ENCODE results near the gene LIM2.
A peak's percentile ranks its signal among the peaks of the same experiment; 100 is the strongest.

Gene LIM2

DNA sequence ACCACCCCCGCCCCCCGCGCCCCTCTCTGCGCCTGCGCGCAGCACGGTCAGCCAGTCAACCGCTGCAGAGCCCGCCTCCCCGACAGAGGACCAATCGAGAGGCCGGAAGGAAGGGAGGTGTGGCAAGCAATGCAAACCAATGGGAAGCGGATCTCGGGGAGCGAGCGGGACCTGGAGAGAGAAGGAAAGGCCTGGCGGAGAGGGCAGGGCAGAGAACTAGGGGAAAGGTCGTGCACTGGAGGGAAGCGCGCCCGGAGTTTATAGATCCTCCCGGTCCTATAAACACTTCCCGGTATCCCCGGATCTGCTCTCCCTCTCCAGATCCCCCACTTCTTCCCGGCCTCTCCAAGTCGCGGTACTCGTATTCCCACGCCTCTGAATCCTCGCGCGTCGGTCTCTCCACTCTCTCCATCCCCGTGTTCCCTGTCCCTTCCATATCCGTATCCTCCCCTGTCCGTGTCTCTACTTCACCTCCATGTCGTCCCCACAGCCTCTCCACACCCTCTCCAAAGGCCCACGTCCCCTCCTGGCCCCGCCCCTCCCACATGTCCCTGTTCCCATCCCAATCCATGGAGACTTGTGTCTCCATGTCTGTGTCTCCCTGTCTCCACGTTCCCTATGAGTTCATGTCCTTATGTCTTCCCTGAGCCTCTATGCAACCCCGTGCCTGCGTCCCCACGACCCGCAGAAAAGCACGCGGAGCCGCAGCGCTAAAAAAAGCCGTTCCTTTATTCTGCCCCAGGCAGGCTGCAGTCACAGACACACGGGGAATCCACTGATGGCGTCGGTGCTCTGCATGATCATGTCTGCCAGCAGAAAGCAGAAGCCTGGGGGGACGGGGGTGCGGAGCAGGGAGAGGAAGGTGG lies 21.2 kb downstream of the LIM2 start:
- DNase-seq (ENCODE audit: low read depth in 2 of 2, low spot score in 1 of 2), result peak; percentile 79 to 85

DNA sequence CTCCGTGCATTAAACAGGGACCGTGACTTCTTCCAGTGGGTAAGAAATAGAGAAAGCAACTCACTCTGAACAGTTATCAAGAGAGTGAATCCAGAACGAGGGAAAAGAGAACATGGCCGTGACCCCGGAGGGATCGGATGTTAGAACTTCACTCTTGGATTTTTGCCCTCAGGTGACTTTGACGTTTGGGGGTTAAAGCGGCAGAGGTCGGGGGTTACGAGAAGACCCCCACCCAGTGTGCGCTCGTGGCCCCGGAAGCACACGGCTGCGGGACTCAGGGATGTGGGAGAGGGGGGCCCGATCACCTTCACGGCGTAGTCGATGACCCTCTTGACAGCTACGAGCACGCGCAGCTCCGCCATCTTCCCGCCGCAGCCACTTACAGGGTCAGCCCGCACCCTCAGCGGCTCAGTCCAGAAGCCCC lies 21.8 kb downstream of the LIM2 start, which contains the start of gene ETFB:
Gene ETFB (minus strand): TSS at position 424 of the 424 bp plus-strand sequence. CDS start 62 bp downstream, at position 362.
- DNase-seq (ENCODE audit: low read depth in 2 of 2, low spot score in 1 of 2), result no peak

DNA sequence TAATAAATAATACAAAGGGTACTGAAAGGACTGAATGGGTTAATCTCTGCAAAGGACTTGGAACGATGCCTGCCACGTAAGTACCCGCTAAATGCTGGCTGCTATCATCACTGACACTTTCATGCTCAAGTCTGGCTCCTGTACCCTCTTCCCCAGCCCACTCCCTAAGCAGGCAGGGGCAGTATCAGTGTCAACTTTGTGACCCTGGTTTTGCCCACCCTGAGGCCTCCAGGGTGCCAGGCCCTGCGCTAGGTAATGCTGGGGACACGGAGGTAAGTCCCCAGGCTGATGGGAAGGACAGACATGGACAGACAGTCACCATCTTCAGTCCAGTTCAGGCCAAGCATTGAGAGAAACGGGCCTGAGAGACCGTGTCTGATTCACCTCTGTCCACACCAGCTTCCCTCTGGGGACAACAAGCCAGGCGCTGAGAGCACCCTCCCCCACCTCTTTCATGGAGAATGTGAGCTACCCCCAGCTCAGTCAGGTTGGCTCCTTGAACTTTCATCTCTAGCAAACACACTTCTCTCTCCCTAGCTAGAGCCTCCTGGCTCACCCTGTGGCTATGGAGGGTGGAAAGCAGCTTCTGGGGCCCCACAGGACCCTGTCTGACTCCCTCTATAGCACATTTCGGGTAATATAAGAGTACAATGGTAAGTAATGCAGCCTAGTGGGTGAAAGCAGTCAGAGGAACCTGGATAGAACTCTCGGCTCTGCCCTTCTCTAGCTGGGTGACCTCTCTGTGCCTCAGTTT lies 22.4 kb downstream of the LIM2 start:
- no peak for DNase-seq (ENCODE audit: low read depth in 2 of 2, low spot score in 1 of 2)

DNA sequence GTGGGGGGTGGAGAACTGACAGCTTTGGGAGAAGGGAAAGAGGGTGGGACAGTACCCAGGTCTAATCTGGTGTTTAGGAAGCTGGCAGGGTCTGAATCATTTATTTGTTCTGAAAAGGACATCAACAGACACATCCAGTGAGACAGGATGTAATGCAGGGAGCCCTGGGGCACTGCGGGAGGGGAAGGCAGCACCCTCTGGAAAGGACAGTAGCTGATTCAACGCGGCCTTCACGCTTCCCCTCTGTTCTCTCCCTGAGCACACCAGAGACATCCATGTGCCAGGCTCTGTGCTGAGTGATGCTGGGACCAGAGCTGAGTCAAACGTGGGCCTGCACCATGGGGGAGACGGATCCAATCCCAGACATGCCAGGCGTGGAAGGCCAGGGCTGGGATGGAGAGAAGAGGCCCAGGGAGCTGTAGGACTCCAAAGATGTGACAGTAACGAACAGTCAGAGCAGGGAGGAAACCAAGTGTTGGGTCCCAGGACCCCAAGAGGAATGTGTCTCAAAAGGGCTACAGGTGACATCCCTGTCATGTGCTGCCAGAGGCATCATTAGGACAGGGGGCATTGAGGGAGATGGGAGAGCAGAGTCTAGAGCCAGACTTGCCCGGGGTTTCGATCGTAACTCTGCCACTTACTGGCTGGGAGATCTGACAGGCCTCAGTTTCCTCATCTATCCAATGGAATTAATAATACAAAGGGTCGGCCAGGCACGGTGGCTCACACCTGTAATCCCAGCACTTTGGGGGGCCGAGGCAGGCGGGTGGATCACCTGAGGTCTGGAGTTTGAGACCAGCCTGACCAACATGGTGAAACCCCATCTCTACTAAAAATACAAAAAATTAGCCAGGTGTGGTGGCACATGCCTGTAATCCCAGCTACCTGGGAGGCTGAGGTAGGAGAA lies 23.3 kb downstream of the LIM2 start:
- no peak for DNase-seq (ENCODE audit: low read depth in 2 of 2, low spot score in 1 of 2)

DNA sequence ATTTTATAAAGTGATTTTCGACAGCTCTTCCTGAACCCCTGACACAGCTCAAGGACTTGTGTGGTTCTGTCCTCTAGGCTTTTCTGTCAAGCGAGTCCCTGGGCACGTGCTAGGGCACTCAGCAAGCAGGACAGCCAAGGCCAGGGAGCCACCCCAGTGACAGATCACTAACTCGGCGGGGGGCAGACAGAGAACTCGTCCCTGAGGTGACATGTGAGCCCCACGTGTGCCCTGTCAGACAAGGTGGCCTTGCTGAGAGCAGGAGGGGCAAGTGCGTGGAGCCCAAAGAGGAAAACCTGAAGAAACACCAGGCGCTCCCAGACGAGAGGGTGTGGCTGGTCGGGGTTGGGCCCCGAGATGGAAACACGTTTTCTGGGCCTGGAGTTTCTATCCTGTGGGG lies 26.5 kb downstream of the LIM2 start:
- DNase-seq (ENCODE audit: low read depth in 2 of 2, low spot score in 1 of 2), result no peak

DNA sequence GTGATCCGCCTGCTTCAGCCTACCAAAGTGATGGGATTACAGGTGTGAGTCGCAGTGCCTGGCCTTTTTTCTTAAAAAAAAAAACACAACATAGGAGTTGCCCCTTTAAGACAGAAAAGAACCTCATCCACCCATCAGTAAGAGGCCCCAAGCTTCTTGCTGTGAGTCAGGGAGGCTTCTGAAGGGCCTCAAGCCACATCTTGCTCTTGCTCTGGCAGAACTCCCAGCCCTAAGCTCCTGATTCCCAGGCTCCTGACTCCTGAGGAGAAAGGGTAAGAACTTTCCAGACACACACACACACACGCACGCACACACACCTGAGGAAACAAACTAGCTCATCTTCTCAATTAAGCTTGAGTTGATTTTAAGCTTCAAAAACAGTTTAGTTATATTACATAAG lies 28.5 kb downstream of the LIM2 start:
- no peak for DNase-seq (ENCODE audit: low read depth in 2 of 2, low spot score in 1 of 2)

DNA sequence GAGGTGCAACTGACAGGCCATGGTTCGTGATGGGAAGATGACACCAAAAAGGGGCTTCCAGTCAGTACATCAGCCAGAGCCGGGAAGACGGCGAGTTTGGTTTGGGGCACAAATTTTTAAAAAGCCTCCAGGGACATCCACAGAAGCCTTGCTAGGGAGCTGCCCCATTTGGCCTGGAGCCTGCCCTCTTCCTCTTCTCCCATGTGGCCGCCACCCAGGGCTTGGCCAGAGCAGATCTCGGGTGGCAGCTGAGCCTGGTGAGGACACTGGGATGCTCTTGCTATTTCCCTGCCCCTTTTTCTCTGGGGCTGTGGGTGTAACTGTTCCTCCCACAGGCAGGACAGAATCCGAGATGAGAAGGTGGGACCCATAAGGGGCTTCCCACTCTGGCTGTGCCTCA lies 29.8 kb downstream of the LIM2 start:
- DNase-seq (ENCODE audit: low read depth in 2 of 2, low spot score in 1 of 2), result no peak

DNA sequence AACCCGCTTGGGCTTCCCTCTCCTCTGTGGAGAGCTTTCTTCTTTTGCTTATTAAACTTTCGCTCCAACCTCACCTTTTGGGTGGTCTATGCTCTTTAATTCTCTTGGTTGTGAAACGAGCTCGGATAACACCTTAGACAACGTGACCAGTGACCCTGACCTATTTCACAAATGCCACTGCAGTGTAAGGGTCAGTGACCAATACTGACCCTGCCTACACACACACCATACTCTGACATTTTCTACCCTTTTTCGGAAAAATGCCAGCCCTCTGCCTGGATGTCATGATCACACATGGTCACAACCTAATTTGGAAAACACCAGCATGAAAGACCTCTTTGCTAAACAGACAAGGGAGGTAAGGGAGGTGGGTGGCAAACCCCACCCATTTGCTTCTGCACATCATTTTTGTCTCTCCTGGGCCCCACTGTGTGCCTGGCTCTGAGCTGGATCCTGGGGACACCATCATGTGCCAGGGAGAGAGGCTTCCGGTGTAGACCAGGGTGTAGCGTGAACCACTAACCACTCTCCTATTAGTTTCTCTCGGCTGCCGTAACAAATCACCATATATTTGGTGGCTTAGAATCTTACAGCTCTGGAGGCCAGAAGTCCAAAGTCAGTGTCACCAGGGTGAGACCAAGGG lies 31.5 kb downstream of the LIM2 start:
- DNase-seq (ENCODE audit: low read depth in 2 of 2, low spot score in 1 of 2), result no peak

DNA sequence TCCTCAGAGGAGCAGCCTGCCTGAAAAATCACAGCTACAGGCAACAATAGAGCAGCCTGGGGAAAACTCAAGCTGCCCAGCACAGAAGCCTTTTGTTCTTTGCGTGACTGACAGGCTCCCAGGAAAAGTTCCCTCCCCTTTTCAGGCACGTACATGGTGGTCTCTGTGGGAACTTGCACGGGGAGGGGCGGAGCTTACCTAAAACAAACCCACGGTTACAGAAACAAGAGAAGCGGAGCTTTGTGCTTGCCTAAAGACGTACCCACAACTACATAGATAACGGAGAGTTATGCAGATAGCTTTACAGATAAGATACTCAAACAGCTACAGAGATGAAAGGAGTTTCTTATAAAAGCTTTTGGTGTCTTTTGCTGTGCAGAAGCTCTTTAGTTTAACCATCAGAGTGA lies 33.0 kb downstream of the LIM2 start:
- no peak for DNase-seq (ENCODE audit: low read depth in 2 of 2, low spot score in 1 of 2)

DNA sequence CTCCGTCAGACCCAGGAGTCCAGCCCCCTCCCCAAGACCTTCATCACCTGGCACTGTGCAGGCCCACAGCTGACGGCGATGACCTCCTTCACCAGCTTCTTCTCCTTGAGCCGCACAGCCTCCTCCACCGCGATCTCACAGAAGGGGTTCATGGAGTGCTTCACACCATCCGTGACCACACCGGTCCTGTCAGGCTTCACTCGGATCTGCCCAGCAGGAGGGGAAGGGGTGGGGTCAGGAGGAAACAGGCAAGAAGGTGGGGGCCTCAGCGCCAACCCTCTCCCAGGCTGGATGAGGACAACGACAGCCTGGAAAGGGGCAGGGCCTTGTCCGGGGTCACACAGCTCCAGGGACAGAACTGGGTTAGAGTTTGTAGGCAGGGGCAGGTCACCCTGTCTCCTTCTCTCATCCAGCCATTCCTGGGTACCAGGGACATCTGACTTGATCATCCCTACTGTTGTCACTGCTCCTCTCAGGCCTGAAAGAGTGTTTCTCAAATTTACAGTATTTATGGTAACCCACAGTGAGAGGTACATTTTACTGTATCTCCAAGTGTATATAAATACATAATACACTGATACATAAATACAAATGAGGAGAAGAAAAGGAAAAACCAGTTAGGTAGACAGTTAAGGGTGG lies 33.6 kb downstream of the LIM2 start:
- no peak for DNase-seq (ENCODE audit: low read depth in 2 of 2, low spot score in 1 of 2)

DNA sequence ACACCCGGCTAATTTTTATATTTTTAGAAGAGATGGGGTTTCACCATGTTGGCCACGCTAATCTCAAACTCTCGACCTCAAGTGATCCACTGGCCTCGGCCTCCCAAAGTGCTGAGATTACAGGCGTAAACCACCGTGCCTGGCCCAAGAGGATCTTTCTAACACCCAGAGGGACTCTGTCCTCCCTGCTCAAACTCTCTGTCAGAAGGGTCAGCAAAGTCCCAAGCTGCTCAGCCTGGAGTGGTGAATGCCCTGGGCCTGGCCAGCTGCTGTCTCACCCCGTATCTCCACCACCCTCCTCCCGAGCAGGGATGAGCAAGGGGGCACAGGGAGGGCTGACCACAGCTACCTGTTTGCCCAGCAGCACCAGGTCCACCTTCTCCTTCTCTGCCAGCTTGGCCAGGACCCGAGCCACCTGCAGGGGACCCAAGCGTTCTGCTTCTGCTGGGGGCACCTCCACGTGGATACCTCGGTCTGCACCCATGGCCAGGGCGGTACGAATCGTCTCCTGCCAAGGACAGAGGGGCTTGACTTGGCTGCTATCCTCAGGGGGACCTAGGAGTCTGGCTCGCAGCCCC lies 34.9 kb downstream of the LIM2 start:
- DNase-seq (ENCODE audit: low read depth in 2 of 2, low spot score in 1 of 2), result no peak

DNA sequence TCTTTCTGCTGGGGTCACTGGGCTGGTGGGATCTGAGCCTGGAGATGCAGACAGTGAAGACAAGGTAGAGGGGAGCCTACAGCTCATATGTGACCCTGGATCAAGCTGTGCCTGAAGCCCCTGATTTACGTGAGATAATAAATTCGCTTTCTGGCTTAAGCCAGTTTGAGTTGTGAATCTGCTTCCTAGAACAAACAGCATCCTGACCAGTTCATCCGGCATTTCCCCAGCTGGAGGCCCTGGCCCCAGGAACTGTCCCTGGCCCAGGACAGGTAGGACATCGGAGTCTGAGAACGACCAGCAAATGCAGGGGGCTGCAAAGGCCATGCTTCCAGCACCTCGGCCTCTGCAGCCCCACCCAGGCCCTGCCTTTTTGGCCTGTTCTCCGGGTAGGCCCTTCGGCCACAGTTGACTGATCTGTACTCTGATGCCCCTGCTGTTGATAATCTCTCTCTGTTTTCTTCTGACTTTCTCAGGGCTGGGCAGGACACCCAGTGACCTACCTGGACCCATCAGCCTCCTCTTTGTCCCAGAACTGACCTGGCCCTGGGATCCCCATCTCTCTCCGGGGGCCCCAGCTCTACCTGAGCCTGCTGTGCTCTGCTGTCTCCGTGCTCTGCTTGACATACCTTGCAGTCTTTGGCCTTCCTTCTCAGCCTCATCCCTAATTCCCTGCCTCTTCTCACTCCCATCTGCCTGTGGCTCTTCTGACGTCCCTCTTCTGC lies 36.3 kb downstream of the LIM2 start:
- DNase-seq (ENCODE audit: low read depth in 2 of 2, low spot score in 1 of 2), result no peak

DNA sequence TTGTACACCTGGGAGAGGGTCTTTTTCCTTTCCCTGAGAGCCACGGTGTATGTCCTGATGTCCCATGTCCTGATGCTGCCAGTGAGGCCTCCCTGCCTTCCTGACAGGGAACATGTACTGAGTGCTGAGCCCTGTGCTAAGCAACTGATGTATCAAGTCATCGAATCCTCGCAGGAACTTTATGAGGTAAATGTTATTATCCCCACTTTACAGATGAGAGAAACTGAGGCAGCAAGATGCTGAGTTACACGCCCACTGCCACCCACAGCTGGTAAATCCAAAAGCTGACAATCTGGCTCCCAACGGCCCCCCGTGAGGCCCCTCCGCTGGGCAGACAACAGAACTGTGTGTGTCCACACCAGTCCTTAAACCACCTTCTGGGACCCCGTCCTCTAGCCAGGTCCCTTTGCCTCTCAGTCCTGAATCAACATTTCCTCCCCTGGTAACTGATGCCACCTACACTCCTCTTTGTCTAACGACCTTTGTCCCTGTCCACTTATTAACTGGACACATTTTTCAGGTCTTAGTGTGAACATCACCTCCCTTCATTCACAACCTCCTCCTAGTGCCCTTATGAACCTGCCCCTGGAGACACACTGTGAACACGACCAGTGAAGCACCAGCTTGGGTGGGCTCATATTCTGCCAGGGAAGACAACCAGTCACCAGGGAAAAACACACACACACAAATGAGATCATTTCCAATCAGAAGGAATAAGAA lies 40.4 kb downstream of the LIM2 start:
- no peak for DNase-seq (ENCODE audit: low read depth in 2 of 2, low spot score in 1 of 2)

DNA sequence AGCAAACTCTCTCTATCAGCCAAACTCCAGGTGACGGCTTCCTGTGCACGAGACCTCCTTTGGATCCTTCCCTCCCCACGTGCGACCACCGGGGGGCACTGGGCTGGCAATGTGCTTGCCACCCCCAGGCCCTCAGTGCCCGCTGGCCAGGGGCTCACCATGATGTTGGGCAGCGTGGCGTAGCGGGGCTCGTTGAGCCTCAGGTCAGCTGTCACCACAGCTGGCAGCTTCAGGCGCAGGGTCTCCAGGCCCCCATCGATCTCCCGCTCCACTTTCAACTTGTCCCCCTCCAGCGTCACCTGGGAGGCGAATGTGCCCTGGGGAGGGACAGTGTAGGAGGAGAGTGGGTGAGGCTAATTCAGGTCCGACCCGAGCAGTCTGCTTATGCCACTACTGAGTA lies 41.0 kb downstream of the LIM2 start:
- no peak for DNase-seq (ENCODE audit: low read depth in 2 of 2, low spot score in 1 of 2)

DNA sequence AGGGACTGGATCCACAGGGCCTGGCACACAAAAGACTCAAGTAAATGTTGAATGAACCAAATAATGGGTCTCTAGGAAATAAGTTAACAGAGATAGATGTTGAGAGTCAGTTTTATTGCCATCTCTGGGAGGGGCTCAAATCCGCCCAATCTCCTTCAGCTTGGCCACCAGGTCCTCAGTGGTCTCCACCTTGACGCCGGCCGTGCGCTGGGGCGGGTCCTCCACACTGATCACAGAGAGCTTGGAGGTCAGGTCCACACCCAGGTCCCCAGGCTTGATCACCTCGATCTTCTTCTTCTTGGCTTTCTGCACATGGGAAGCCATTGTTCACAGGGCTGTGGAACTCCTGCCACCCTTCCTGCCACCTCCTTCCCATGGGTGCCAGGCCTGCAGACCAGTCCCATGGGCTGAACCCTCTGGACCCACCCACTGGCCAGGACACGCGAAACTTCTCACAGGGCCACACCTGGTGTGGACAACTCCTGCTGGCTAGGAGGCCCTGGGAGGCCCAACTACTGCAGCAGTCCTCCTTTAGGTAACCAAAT lies 42.6 kb downstream of the LIM2 start:
- no peak for DNase-seq (ENCODE audit: low read depth in 2 of 2, low spot score in 1 of 2)

DNA sequence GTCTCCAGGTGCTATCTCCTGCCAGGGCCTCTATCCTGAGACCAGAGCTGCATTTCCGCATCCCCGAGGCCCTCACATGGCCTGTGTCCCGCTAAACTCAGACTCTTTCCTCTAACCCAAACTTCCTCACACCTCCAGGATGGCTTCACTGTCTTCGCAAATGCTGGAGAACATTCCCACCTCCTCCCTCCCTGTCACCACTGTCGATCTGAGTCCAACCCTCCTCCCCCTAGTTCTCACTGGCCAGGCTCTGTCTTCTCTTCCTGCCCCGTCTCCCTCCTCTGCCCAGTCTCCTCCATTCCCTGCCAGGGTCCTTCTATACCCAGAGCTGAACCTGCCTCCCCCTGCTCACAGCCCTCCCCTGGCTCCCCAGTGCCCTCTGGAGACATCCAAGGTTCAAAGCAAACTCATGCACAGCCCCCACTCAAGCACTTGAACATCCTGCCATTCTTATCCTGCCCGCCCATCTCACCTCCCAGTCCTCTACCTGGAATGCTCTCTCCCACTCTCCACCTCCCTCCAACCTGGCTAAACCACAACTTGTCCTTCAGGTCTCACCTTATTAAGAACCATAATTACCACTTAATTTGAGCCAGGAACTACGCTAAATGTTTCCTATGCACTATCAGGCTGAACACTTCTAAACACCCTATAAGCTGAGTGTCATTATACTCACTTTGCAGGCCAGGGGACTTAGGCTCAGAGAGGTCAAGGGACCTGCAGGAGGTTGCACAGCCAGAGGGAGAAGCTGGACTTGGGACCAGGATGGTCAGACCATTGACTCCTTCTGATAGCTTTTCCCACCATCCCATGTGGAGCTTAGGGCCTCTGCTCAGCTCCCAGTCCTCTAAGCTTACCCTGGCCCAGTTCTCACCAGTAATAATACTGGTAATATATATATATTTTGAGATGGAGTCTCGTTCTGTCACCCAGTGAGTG lies 44.9 kb downstream of the LIM2 start:
- DNase-seq (ENCODE audit: low read depth in 2 of 2, low spot score in 1 of 2), result no peak

DNA sequence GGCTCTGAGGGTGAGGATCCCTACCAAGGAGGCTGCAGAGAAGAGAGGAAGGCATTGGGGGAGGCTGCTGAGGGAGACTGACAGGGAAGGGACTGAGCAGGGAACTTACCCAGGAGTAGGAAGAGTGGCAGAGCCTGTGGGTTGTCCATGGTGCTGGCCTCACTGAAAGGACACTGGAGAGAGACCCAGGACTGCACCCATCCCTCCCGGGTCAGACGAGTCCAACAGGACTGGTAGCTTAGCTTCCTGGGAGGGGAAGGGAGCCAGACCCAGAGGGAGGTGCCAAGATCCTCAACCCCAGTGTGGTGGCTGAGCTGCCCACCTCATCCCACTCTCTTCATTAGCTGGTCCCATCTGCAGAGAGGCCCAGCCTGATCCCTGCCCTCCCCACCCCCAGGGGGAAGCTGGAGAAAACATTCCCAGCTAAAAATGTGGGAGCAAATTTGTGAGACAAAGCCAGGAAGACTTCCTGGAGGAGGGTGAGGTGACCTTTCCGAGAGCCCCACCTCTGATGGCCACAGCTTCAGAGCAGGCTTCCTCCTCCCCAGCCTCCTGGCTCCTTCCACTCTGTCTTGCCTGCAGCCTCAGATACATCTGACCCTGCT lies 45.7 kb downstream of the LIM2 start, which contains the start of gene VSIG10L:
Gene VSIG10L (minus strand): TSS at position 164 of the 605 bp plus-strand sequence. CDS start 15 bp downstream, at position 149.
- DNase-seq (ENCODE audit: low read depth in 2 of 2, low spot score in 1 of 2), result no peak

Measured in stimulated activated CD8-positive, alpha-beta memory T cell treated with anti-CD3 and anti-CD28 coated beads, Interleukin-4, amount 100 ng/mL, for 1 hour (primary cell).